Suprapubic skin (tissue), 4 donors: ENCODE data around the gene KCNJ8.
"Not testable (repeated sequence)": the region's sequence is repeated elsewhere in the genome, so short reads cannot be mapped to it uniquely, and the experiment has no call there.

Experiments
- CTCF ChIP-seq, 2 donors: fragments of 200-600 bp in 1 of 2; fragments of 450-650 bp in 1 of 2; sonication (generic) in 1 of 2; IDR thresholded peaks; one replicate each; pipeline ENCODE4 v1.5.1; 2016 to 2019; ENCODE audit warnings: antibody characterized with exemption in 2 of 2, mild to moderate bottlenecking in 1 of 2, moderate library complexity in 1 of 2
- EP300 ChIP-seq: sonication (generic); formaldehyde crosslinking; IDR thresholded peaks from one replicate; pipeline ENCODE4 v1.6.1; 2017; ENCODE audit warnings: antibody characterized with exemption
- POLR2A ChIP-seq, 2 donors: fragments of 450-650 bp; IDR thresholded peaks; one replicate each; pipeline ENCODE4 v1.6.1; 2017; ENCODE audit warnings: antibody characterized with exemption in 2 of 2, mild to moderate bottlenecking in 2 of 2, moderate library complexity in 2 of 2
- POLR2AphosphoS5 ChIP-seq, 3 donors: sonication (generic); formaldehyde crosslinking; IDR thresholded peaks; one replicate each; pipeline ENCODE4 v1.6.1; 2017; ENCODE audit warnings: antibody characterized with exemption in 3 of 3

- TF ChIP-seq POLR2AphosphoS5 (IDR thresholded peaks at IDR 0.05); CTCF (IDR thresholded peaks at IDR 0.05); POLR2A (IDR thresholded peaks at IDR 0.05); EP300: not testable (repeated sequence)
Observed at GRCh38 chr12:21782723-21783122, 8.2 kb upstream of the KCNJ8 start.
